Putamen (tissue), 1 donor: ENCODE measurements around the gene PRPSAP2.
"Not testable (repeated sequence)": the region's sequence is repeated elsewhere in the genome, so short reads cannot be mapped to it uniquely, and the experiment has no call there.

Source experiments
- DNase-seq: peaks from one replicate; pipeline ENCODE4 v3.0.0-alpha.2; 2016; ENCODE audit warnings: low spot score

The PRPSAP2 gene

GRCh38 chr17:18857864-18858566, at the start of gene PRPSAP2:
PRPSAP2 (plus strand) TSS chr17:18858131; CDS start chr17:18865834, 7,703 bp downstream.
- DNase-seq = peak; percentile 97

GRCh38 chr17:18815924-18816323, 42.0 kb upstream of the PRPSAP2 start:
- DNase-seq = not testable (repeated sequence)

- DNase-seq = peak; percentile 56
Measured at GRCh38 chr17:18816489-18817371, 41.2 kb upstream of the PRPSAP2 start.

DNA sequence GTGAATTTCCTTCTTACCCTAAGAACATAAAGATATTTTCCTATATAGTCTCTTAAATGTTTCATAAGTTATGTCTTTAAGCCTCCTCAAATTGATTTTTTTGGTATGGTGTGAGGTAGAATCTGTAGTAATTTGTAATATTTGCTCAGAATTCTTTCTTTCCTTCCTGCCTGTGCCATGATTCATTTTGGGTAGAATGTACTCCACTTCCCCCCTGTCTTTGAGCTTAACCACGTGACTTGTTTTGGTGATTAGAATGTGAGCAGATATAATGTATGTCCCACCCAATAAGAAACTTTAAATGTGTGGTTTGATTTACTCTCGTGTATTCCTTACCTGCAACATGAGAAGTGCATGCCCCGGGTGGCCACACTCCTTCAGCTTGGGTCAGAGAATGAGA, 36.5 kb upstream of the PRPSAP2 start:
- not testable (repeated sequence) for DNase-seq

GRCh38 chr17:18827613-18828012, 30.3 kb upstream of the PRPSAP2 start:
- DNase-seq = not testable (repeated sequence)

DNA sequence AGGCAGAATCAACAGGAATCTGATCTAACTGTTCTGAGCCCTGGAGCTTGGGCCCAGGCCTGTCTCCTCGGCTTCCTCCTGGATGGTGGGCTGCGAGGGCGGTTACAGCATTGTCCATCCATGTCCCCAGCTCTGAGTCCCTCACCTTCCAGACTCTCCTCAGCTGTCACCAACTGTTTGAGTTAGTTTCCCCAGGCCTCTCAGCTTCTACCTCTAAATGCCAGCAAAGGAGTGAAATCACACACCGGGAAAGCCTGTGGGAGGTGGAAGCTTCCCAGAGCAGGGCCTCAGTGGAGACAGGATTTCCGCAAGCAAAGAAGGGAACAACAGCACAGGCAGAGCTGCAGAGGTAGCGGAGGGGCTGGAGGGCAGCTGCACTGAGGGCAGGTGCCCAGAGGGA, 9.4 kb upstream of the PRPSAP2 start:
- no peak for DNase-seq

- DNase-seq = no peak
Measured at GRCh38 chr17:18850679-18851078, 7.3 kb upstream of the PRPSAP2 start.

DNA sequence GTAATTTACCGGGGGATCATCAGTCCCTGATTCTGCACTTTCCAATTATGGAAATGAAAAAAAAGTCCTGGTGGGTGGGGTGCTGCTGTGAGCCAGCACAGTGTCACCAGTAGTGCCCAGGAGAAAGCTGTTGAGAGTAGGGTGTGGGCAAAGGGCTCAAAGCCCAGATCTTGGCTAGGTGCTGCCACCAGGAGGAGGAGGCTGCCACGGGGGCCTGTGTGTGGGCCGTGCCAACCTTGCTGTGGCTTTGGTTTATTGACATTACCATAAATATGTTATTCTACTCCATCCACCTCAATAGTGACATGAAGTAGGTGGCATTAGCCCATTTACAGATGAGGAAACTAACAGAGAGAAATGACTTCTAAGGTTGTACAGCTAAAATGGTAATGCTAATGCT, 6.7 kb upstream of the PRPSAP2 start:
- no peak for DNase-seq

DNA sequence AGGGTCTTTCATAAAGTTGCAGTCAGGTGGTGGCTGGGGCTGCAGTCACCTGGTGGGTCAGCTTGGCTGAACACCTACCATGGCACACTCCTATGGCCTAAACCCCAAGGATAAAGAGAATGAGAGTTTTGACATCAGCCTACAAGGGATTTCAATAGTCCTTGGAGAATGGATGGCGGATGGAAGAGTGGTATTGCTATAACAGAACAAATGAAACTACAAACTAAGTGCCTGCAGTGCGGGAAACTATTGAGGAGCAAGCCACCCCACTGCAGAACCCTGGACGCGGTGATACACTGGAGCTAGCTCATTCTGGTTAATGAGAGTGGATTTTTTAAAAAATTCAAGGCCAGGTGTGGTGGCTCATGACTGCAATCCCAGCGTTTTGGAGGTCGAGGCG, 3.0 kb upstream of the PRPSAP2 start:
- DNase-seq = no peak

GRCh38 chr17:18855831-18856569, 1.9 kb upstream of the PRPSAP2 start:
- peak; percentile 97 for DNase-seq

DNA sequence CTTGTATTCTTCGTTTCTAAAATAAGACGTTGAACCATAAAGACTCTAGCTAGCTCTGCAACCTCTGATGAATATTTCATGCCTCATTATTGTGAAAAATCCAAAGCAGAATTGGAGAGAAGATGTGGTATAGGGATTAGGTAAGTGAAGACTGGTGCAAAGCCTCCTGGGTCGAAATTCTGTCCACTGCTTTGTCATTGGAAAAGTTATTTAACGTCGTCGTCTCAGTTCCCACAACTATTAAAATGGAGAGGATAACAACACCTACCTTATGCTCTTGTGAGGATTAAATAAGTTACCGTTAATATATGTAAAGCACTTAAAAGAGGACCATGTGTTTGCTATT, 1.4 kb upstream of the PRPSAP2 start:
- no peak for DNase-seq

DNA sequence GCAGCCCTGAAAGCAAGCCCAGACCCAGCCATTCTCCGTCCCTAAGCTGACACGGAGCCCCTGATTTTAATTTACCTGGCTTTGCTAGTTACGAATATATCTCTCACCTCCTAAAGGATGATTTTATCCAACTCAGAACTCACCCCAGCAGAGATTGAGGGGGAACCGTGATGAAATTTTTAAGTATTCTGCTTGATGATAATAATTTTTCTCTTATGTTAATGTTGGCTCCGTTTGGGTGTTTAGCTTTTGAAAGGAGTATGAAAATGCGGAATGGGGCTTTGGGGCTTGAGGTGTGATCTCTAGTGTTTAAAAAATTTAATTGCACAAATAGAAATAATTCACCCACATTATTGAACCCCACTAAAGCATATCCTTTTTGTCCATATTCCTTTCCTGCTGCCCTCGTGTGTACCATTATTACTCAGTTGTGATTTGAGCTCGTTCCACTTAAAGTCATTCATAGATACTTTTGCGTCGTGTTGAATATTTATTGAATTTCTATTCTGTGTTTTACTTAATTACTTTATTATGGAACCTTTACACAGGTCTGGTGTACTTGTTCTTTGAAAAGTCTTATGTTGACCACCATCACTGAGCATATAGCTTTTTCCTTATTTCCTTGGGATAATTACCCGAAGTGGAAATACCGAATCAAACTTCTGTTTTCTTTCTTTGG, 775 bp downstream of the PRPSAP2 start:
- no peak for DNase-seq

GRCh38 chr17:18859256-18859655, 1.3 kb downstream of the PRPSAP2 start:
- DNase-seq = peak; percentile 27

DNA sequence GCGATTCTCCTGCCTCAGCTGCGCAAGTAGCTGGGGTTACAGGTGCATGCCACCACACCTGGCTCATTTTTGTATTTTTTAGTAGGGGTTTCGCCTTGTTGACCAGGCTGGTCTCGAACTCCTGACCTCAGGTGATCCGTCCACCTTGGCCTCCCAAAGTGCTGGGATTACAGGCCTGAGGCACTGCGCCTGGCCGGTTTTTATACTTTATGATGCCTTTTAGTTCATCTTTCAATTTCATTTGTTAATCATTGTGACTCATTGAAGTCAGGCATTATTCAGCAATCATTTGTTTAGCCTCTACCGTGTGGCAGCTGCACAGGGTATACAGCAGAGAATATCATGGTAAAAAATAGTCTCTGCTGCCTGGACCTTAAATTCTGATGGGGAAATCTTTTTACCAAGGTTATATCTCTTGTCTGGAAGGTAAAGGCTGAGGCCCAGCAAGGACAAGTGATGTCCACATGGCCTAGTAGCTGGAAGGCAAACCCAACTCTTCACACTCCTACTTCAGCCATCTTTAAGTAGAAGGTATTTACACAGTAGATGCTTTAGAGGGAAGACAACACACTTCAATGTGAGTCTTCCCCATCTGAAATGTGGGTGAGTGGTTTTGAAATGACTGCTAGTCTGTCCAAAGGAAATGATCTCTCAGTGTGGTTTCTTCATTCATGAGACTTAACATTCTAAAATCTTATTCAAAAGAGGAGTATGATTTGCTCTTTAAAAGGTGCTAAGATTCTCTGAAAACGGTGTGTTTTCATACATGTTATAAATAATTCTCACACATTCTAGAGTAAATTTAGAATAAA, 2.4 kb downstream of the PRPSAP2 start:
- DNase-seq = no peak

DNA sequence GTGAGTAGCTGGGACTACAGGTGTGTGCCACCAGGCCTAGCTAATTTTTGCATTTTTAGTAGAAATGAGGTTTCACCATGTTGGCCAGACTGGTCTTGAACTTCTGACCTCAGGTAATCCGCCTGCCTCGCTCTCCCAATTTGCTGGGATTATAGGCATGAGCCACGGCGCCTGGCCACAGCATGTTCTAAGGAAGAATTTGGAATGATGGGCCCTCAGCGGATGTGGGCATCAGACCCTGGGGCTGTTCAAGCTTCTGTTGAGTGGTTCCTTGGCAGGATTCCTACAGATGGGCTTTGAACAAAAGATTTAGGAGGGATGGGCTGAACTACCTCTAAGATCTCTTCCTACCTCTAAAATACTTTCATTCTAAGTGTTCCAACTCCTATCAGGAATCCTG, 4.1 kb downstream of the PRPSAP2 start:
- no peak for DNase-seq

- not testable (repeated sequence) for DNase-seq
Measured at GRCh38 chr17:18864996-18865395, 7.1 kb downstream of the PRPSAP2 start.

GRCh38 chr17:18866866-18867813, 9.2 kb downstream of the PRPSAP2 start:
- no peak for DNase-seq

DNA sequence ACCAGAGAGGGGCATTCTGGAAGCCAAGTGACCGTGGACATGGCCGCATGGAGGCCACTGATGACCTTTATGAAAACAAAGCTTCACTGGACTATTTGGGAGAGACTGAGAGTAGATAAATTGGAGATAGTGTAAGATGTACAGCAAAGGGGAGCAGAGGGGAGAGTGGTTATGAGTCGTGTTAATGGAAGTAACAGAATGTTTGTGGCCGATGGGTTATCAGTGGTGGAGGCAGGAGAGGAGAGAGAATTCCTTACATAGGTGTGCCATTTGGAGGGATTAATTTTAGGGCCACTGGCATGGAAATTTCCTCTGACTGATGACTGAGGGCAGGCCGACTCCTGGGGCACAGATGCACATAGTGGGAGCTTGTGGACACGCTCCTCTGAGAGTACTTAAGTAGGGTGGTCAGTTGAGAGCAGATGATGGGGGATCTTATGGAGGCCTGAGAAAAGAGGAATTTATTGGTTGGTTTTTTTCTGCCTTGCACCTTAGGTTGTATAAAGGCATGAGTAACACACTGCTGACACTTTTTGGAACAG, 19.2 kb downstream of the PRPSAP2 start:
- DNase-seq = no peak

DNA sequence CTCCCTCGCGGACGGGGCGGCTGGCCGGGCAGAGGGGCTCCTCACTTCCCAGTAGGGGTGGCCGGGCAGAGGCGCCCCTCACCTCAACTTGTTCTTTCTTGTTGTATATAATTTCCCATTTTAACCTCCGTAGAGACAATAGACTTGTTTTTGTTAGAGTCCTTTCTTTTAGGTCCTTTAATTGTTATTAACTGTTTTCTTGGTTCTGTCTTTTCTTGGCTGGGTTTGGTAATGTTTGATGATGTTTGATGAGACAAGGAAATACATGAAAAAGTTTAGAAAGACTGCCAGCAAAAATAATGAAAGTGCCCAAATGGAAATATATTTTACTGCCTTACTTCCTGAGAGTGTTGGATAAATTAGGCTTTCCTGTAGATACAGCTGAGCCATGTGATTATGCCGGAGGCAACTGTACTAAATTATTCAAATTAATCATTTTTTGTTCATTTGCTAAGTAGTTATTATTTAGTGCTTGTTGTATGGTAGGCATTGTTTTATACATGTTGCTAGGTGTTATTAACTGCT, 30.9 kb downstream of the PRPSAP2 start:
- no peak for DNase-seq
